Nephron (organoid): Measurements from ENCODE around the gene USF2.

Experiments used
- H3K27ac Mint-ChIP-seq, 3 experiments: 2 replicates each; pipeline ENCODE4 v1.8.0; 2020; ENCODE audit warnings: mixed read lengths in 3 of 3, mild to moderate bottlenecking in 2 of 3, moderate library complexity in 1 of 3
- H3K27me3 Mint-ChIP-seq: 2 replicates; pipeline ENCODE4 v1.8.0; 2021; ENCODE audit warnings: low read depth, mild to moderate bottlenecking, moderate library complexity, mixed read lengths
- H3K36me3 Mint-ChIP-seq: 2 replicates; pipeline ENCODE4 v1.8.0; 2020; ENCODE audit warnings: low read depth, mixed read lengths
- H3K4me1 Mint-ChIP-seq: 2 replicates; pipeline ENCODE4 v1.8.0; 2020; ENCODE audit warnings: mixed read lengths
- H3K4me3 Mint-ChIP-seq, 3 experiments: 2 replicates each; pipeline ENCODE4 v1.8.0; 2020; ENCODE audit warnings: mild to moderate bottlenecking in 3 of 3, mixed read lengths in 3 of 3, moderate library complexity in 2 of 3
- H3K9me3 Mint-ChIP-seq: 2 replicates; pipeline ENCODE4 v1.8.0; 2020; ENCODE audit warnings: mixed read lengths
- CTCF ChIP-seq, 3 experiments: fragments of 200-600 bp; sonication (generic); IDR thresholded peaks; one replicate each; pipeline ENCODE4 v1.5.0; 2021; ENCODE audit warnings: antibody characterized with exemption in 3 of 3; ENCODE audit not compliant: unreplicated experiment in 3 of 3

The USF2 gene

GRCh38 chr19:35262101-35262761, 6.5 kb upstream of the USF2 start:
- no peaks in the 10 kb centered on the region for H3K27me3 Mint-ChIP-seq
- H3K4me3 Mint-ChIP-seq = no peak overlapping the region
- no peak for TF ChIP-seq CTCF (IDR thresholded peaks at IDR 0.05; ENCODE audit: unreplicated experiment in 3 of 3)
- peaks cover 11% of the 10 kb centered on the region for H3K4me1 Mint-ChIP-seq
- H3K9me3 Mint-ChIP-seq = no peaks in the 10 kb centered on the region
- no peak overlapping the region for H3K27ac Mint-ChIP-seq
- peaks cover 10% of the 10 kb centered on the region for H3K36me3 Mint-ChIP-seq

DNA sequence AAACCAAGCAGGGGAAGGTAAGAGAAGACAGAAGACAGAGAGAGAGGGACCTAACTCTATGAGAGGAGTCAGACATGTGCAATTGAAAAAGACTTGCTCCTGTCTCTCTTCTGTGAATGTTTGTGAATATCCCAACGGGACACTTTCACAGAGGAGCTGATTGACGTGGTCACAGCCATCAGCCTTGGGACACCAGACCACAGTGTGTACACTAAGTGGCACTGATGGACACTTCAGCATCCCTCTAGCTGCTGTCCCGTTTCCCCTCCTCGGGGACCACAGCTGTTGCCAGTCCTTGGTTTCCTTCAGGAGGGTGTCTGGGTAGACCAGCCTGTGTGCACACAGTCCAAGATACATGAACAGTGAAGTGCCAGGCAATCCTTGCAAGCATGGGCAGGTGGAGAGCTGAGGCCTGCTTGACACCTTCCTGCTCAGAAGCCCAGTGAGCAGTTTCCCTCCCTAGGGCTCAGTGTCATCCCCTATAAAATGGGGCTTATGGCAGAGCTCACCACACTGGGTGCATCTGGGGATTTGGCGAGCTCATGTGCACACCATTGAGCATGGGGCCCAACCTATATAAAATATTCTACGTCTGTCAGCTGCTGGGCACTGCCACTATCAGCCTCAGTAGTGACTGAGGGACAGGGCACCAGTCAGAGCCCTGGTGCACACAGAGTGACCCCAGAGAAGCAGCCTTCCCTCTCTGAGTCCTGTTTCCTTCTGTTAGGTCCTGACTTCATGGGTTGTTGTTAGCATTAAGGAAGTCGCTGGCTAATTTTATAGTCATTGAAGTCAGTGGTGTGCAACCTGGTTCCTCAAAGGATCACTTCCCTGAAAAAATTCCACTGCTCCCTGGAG, 4.3 kb upstream of the USF2 start:
- Mint-ChIP-seq H3K9me3 (no peaks in the 10 kb centered on the region), H3K4me1 (peaks cover 11% of the 10 kb centered on the region), H3K4me3 (peak overlapping the region; percentile 31 to 88 (median 81)), H3K27ac (peak overlapping the region; percentile 51 to 91 (median 84)), H3K36me3 (peaks cover 10% of the 10 kb centered on the region), H3K27me3 (no peaks in the 10 kb centered on the region)
- no peak for TF ChIP-seq CTCF (IDR thresholded peaks at IDR 0.05; ENCODE audit: unreplicated experiment in 3 of 3)

GRCh38 chr19:35265126-35265899, 3.4 kb upstream of the USF2 start:
- Mint-ChIP-seq H3K27me3 (no peaks in the 10 kb centered on the region), H3K4me3 (peak overlapping the region; percentile 81 to 88 (median 84)), H3K9me3 (no peaks in the 10 kb centered on the region), H3K27ac (peak overlapping the region; percentile 51 to 91 (median 84)), H3K36me3 (peaks cover 10% of the 10 kb centered on the region), H3K4me1 (peaks cover 11% of the 10 kb centered on the region)
- TF ChIP-seq CTCF (IDR thresholded peaks at IDR 0.05; ENCODE audit: unreplicated experiment in 3 of 3) = no peak

DNA sequence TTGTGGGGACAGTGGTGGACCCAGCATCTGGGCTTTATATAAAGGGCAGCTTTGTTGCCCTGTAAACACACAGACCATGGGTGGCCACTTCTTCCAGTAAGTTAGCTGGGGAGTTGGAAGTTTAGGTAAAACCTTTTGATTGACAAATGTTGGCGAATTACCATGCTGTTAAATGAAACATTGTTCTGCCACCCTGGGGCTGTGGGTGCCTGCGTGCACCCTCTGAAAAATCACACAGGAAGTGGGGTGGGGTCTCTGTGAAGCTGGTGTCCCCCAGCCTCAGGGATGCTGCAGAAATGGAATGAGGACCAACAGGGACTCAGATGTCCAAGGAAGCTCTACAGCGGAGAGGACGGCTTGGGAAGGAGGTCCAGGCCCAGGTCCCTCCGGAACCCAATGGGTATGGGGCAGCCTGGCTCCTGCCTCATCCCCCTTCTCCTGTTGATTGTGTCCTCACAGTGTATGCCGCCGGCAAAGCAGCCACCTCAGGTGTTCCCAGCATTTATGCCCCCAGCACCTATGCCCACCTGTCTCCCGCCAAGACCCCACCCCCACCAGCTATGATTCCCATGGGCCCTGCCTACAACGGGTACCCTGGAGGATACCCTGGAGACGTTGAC, 2.8 kb upstream of the USF2 start:
- no peak for TF ChIP-seq CTCF (IDR thresholded peaks at IDR 0.05; ENCODE audit: unreplicated experiment in 3 of 3)
- H3K9me3 Mint-ChIP-seq = no peaks in the 10 kb centered on the region
- H3K4me1 Mint-ChIP-seq = peaks cover 8% of the 10 kb centered on the region
- peak overlapping the region; percentile 51 to 91 (median 84) for H3K27ac Mint-ChIP-seq
- H3K4me3 Mint-ChIP-seq = peak overlapping the region; percentile 81 to 88 (median 84)
- peaks cover 17% of the 10 kb centered on the region for H3K36me3 Mint-ChIP-seq
- no peaks in the 10 kb centered on the region for H3K27me3 Mint-ChIP-seq

DNA sequence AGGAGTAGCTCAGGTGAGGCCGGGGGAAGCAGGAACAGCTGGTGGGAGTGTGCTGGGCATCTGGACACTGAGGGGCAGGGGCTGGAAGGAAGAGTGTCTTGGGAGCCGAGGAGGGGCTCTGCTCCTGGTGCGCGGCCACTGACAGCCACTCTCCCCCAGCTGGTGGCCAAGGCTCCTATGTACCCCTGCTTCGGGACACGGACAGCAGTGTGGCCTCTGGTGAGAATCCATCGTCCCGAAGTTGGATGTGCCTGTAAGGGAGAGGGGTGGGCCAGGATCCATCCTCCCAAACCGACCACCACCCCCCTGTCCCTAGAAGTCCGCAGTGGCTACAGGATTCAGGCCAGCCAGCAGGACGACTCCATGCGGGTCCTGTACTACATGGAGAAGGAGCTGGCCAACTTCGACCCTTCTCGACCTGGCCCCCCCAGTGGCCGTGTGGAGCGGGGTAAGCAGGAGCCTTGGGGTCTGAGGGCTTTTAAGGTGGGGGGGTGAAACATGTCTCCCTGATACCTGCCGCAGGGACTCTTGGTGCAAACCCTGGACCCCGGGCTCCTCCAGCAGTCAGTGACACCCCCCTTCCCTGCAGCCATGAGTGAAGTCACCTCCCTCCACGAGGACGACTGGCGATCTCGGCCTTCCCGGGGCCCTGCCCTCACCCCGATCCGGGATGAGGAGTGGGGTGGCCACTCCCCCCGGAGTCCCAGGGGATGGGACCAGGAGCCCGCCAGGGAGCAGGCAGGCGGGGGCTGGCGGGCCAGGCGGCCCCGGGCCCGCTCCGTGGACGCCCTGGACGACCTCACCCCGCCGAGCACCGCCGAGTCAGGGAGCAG, 2.0 kb upstream of the USF2 start:
- peak overlapping the region; percentile 84 to 99 (median 97) for H3K27ac Mint-ChIP-seq
- no peak for TF ChIP-seq CTCF (IDR thresholded peaks at IDR 0.05; ENCODE audit: unreplicated experiment in 3 of 3)
- H3K4me3 Mint-ChIP-seq = peak overlapping the region; percentile 94 to 99 (median 98)
- peaks cover 21% of the 10 kb centered on the region for H3K36me3 Mint-ChIP-seq
- peaks cover 6% of the 10 kb centered on the region for H3K4me1 Mint-ChIP-seq
- no peaks in the 10 kb centered on the region for H3K27me3 Mint-ChIP-seq
- H3K9me3 Mint-ChIP-seq = no peaks in the 10 kb centered on the region
